ENCODE results near the gene ACKR4. TPM values are rescaled to one million over a fixed set of nuclear protein-coding genes. Genes with fewer than 3 reads are reported as not detected.
"Not testable (repeated sequence)": the region's sequence is repeated elsewhere in the genome, so short reads cannot be mapped to it uniquely, and the experiment has no call there.

Gene ACKR4
- under 1 TPM; 0.10 to 0.18 TPM for total RNA-seq

- Mint-ChIP-seq H3K9me3 (no peaks in the 10 kb centered on the region), H3K4me3 (no peak within 1 kb of the TSS)
Observed at GRCh38 chr3:132596816-132597433, at the start of gene ACKR4. Gene ACKR4, plus strand, starts transcription at chr3:132597270. Its CDS starts 3,128 bp downstream, at chr3:132600398.

DNA sequence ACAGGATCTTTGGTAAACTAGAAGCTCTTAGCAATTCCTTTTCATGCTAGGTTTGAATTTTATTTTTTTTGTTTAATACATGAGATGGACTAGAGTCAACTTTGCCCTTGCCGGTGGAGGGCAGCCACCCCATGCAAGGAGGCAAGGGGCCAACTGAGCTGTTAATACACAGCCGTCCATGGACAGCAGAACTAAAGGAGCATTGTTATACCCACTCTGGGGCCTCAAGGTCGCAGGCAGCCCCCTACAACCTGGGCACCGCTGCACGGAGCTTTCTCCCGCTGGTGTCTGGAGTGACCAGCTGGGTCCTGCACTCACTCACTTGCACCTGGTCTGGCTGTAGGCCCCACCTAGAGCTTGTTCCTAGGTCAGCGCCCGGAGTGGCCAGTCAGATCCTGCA lies 47.9 kb upstream of the ACKR4 start:
- Mint-ChIP-seq H3K36me3 (peaks cover 43% of the 10 kb centered on the region), H3K4me3 (no peak overlapping the region), H3K27ac (peak overlapping the region; percentile 98), H3K27me3 (no peaks in the 10 kb centered on the region), H3K9me3 (peaks cover 9% of the 10 kb centered on the region), H3K4me1 (peaks cover 59% of the 10 kb centered on the region)
- no peak for DNase-seq

More at GRCh38 chr3:132596816-132597433, at the start of gene ACKR4:
- Mint-ChIP-seq H3K27ac (peak within 1 kb of the TSS; percentile 14), H3K4me1 (peaks cover 4% of the 10 kb centered on the region), H3K36me3 (peaks cover 26% of the 10 kb centered on the region), H3K27me3 (no peaks in the 10 kb centered on the region)
- DNase-seq: no peak

- no peaks in the 10 kb centered on the region for H3K27me3 Mint-ChIP-seq
- peaks cover 51% of the 10 kb centered on the region for H3K4me1 Mint-ChIP-seq
- DNase-seq: peak; percentile 33
- H3K4me3 Mint-ChIP-seq: peak overlapping the region; percentile 67
- peaks cover 9% of the 10 kb centered on the region for H3K9me3 Mint-ChIP-seq
- H3K36me3 Mint-ChIP-seq: peaks cover 36% of the 10 kb centered on the region
- peak overlapping the region; percentile 98 for H3K27ac Mint-ChIP-seq
Observed at GRCh38 chr3:132549890-132550578, 47.0 kb upstream of the ACKR4 start.

GRCh38 chr3:132550579-132551305 lies 46.3 kb upstream of the ACKR4 start:
- Mint-ChIP-seq H3K9me3 (peaks cover 6% of the 10 kb centered on the region), H3K4me3 (peak overlapping the region; percentile 39), H3K4me1 (peaks cover 46% of the 10 kb centered on the region), H3K27ac (peak overlapping the region; percentile 98), H3K36me3 (peaks cover 32% of the 10 kb centered on the region), H3K27me3 (no peaks in the 10 kb centered on the region)
- no peak for DNase-seq

DNA sequence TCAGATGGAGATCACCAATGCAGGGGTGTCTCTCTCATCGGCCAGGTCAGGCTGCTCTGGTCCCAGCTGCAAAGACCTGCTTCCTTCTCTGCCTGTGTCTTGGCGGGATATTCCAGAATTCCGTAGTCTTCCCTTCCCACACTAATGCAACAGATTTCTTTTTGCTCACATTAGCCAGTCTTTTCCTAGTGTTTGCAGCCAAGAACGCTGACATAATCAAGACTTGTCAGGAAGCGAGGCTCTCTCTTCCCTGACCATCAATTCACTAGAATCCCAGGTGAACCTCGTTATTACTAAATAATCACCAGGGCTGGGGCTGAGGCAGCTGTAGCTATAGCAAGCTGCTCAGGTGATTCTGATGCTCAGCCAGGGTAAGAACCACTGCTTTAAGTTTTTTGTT lies 43.2 kb upstream of the ACKR4 start:
- H3K9me3 Mint-ChIP-seq: peaks cover 3% of the 10 kb centered on the region
- no peaks in the 10 kb centered on the region for H3K27me3 Mint-ChIP-seq
- H3K36me3 Mint-ChIP-seq: peaks cover 23% of the 10 kb centered on the region
- no peak overlapping the region for H3K4me3 Mint-ChIP-seq
- DNase-seq: no peak
- H3K4me1 Mint-ChIP-seq: peaks cover 27% of the 10 kb centered on the region
- no peak overlapping the region for H3K27ac Mint-ChIP-seq

- DNase-seq: no peak
- Mint-ChIP-seq H3K4me3 (no peak overlapping the region), H3K36me3 (peaks cover 20% of the 10 kb centered on the region), H3K27ac (no peak overlapping the region), H3K9me3 (peaks cover 3% of the 10 kb centered on the region), H3K27me3 (no peaks in the 10 kb centered on the region), H3K4me1 (peaks cover 22% of the 10 kb centered on the region)
Observed at GRCh38 chr3:132554437-132554836, 42.6 kb upstream of the ACKR4 start.

- Mint-ChIP-seq H3K4me1 (peaks cover 13% of the 10 kb centered on the region), H3K9me3 (no peaks in the 10 kb centered on the region), H3K27me3 (no peaks in the 10 kb centered on the region), H3K36me3 (peaks cover 16% of the 10 kb centered on the region), H3K4me3 (no peak overlapping the region), H3K27ac (no peak overlapping the region)
- no peak for DNase-seq
Observed at GRCh38 chr3:132555306-132556035, 41.6 kb upstream of the ACKR4 start.

DNA sequence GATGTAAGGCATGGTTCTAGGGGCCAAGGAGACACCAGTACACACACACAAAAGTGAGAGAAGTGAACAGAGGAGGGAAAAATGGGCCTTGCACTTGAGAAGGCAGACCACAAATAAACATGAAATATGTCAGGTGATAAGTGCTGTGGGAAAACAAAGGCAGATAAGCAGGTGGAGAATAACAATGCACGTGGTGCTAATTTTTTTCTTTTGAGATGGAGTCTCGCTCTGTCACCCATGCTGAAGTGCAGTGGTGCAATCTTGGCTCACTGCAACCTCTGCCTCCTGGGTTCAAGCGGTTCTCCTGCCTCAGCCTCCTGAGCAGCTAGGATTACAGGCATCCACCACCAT lies 41.1 kb upstream of the ACKR4 start:
- DNase-seq, H3K27me3 Mint-ChIP-seq, H3K27ac Mint-ChIP-seq, H3K9me3 Mint-ChIP-seq, H3K4me1 Mint-ChIP-seq, H3K4me3 Mint-ChIP-seq: not testable (repeated sequence)
- peaks cover 15% of the 10 kb centered on the region for H3K36me3 Mint-ChIP-seq

DNA sequence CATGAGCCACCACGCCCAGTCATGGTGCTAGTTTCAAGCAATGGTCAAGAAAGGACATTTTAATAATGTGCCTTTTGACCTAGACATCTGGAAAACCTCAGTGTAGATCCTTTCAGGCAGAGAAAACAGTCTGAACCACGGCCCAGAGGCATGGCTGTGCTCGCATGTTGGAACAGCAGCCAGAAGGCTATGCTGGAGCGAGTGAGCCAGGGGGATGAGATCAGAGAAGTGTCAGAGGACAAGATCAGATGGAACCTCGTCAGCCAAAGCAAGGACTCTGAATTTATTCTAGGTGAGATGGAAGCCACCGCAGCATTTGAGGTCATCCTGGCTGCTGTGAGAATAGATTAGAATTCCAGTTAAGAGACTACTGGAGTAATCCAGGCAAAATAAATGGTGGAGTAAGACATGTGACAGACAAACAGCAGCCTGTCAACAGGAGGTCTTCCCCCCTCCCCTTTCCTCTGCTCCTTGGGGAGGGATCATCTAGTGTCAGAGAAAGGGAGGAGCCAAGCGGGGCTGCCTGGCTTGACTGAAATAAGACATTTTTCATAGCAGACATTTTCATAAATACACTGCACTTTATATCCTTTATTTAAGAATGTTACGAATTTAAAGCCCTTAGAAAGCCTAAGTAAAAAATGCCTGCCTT lies 40.4 kb upstream of the ACKR4 start:
- Mint-ChIP-seq H3K4me3 (no peak overlapping the region), H3K4me1 (peaks cover 4% of the 10 kb centered on the region), H3K36me3 (peaks cover 14% of the 10 kb centered on the region), H3K9me3 (no peaks in the 10 kb centered on the region), H3K27me3 (no peaks in the 10 kb centered on the region), H3K27ac (no peak overlapping the region)
- DNase-seq: no peak

DNA sequence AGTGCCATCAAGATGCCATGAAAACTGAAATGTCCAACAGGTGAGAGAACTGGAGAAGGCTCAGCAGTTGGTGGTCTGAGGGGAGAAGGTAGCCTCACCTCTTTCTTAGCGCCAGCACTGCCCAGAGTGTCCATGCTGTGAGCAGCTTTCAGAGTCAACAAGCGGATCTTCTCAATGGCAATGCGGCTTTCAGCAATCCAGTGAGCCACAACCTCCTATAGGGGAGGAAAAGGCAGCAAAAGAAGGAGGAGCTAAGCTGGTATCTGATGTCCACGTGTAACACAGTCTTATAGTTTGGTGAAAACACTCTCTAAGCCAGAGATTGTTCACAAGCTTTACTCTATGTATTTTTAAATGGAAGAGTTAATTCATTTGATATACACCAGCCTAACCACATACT lies 36.1 kb upstream of the ACKR4 start:
- Mint-ChIP-seq H3K4me1 (no peaks in the 10 kb centered on the region), H3K27ac (no peak overlapping the region), H3K4me3 (no peak overlapping the region), H3K36me3 (peaks cover 33% of the 10 kb centered on the region), H3K9me3 (no peaks in the 10 kb centered on the region), H3K27me3 (no peaks in the 10 kb centered on the region)
- DNase-seq: no peak

GRCh38 chr3:132563420-132564069 lies 33.5 kb upstream of the ACKR4 start:
- Mint-ChIP-seq H3K27me3 (no peaks in the 10 kb centered on the region), H3K36me3 (peaks cover 35% of the 10 kb centered on the region), H3K4me1 (peaks cover 2% of the 10 kb centered on the region), H3K9me3 (no peaks in the 10 kb centered on the region), H3K4me3 (no peak overlapping the region), H3K27ac (no peak overlapping the region)
- DNase-seq: no peak

DNA sequence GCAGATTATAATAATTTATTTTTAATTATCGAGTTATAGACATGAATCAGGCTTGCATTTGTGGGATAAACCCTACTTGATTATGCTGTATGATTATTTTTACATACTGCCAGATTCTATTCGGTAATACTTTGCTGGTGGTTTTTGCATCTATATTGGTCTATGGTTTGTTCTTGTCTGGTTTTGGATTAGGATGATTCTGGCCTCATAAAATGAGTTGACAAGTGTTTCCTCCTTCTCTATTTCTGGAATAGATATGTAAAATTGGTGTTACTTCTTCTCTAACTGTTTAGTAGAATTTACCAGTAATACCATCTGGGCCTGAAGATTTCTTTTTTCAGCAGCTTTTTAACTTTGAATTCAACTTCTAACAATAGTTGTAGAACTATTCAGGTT lies 33.0 kb upstream of the ACKR4 start:
- Mint-ChIP-seq H3K9me3 (no peaks in the 10 kb centered on the region), H3K36me3 (peaks cover 34% of the 10 kb centered on the region), H3K4me3 (no peak overlapping the region), H3K4me1 (peaks cover 7% of the 10 kb centered on the region), H3K27ac (no peak overlapping the region), H3K27me3 (no peaks in the 10 kb centered on the region)
- no peak for DNase-seq

DNA sequence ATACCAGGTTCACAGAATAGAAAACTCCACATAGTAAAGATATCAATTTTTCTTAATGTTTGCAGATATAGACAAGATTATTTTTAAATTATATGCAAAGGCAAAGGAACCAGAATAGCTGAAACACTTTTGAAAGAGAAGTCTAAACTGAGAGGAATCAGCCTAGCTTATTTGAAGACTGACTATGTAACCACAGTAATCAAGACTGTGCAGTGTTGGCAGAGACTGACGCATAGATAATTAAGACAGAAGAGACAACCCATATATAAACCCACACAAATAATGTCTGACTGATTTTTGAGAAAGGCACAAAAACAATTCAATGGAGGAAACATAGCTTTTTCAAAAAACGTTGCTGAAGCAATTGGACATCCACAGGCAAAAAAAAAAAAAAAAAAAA lies 28.6 kb upstream of the ACKR4 start:
- DNase-seq: no peak
- peaks cover 2% of the 10 kb centered on the region for H3K9me3 Mint-ChIP-seq
- peak overlapping the region; percentile 32 for H3K27ac Mint-ChIP-seq
- H3K4me3 Mint-ChIP-seq: no peak overlapping the region
- H3K36me3 Mint-ChIP-seq: peaks cover 41% of the 10 kb centered on the region
- no peaks in the 10 kb centered on the region for H3K27me3 Mint-ChIP-seq
- H3K4me1 Mint-ChIP-seq: peaks cover 16% of the 10 kb centered on the region

GRCh38 chr3:132569153-132569552 lies 27.9 kb upstream of the ACKR4 start:
- peaks cover 16% of the 10 kb centered on the region for H3K4me1 Mint-ChIP-seq
- no peak overlapping the region for H3K4me3 Mint-ChIP-seq
- peaks cover 44% of the 10 kb centered on the region for H3K36me3 Mint-ChIP-seq
- peaks cover 2% of the 10 kb centered on the region for H3K9me3 Mint-ChIP-seq
- DNase-seq: no peak
- no peaks in the 10 kb centered on the region for H3K27me3 Mint-ChIP-seq
- H3K27ac Mint-ChIP-seq: peak overlapping the region; percentile 47
